PFSK-1 (cell line): ENCODE data around the gene ZIC5.

Experiments used
- POLR2AphosphoS5 ChIP-seq: IDR thresholded peaks from 2 replicates; pipeline ENCODE4 v1.6.1; 2012; ENCODE audit warnings: low read depth, mild to moderate bottlenecking, control low read depth, low read length, moderate library complexity
- SIN3A ChIP-seq: IDR thresholded peaks from 2 replicates; pipeline ENCODE4 v1.6.1; 2012; ENCODE audit warnings: mild to moderate bottlenecking, low read length, moderate library complexity, borderline replicate concordance; ENCODE audit not compliant: insufficient read depth
- TAF1 ChIP-seq: IDR thresholded peaks from 2 replicates; pipeline ENCODE4 v1.6.1; 2012; ENCODE audit warnings: low read length, control low read depth, borderline replicate concordance; ENCODE audit not compliant: insufficient read depth

DNA sequence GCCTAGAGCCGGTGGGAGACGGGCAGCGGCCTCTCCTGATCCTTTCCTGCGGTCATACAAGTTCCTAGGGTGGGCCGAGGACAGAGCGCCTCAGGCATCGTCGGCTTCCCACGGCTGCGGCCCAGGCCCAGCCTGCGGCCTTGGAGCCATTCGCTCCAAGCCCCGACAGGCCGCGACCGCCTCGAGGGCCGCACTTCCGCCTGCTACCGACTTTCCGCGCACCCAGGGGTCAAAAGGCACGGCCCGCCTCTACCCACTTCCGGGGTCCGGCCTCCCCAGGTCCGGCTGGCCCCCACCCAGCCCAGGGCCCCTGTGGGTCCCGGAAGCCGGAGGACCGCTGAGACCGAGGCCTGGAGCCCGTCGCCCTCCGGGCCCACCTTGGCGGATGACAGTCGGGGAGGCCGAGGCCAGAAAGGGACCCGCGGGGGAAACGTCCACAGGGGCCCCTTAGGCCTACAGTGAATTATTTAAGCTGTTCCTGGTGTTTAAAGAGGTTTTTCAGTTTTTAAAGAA lies 26.2 kb upstream of the ZIC5 start:
- TF ChIP-seq POLR2AphosphoS5 (no peak), TAF1 (no peak), SIN3A (no peak)
